H1 (cell line): ENCODE results near the gene PLCB1. TPM values are rescaled to one million over a fixed set of nuclear protein-coding genes. Genes with fewer than 3 reads are reported as not detected.

Source experiments
- ASH2L ChIP-seq: fragments of 200-600, 300-600 bp; sonication (generic); IDR thresholded peaks from one replicate; pipeline ENCODE4 v1.7.1; 2017; ENCODE audit warnings: low read length
- BCL11A ChIP-seq, 2 experiments: IDR thresholded peaks; one replicate each; pipeline ENCODE4 v1.6.1; 2011; ENCODE audit warnings: low read depth in 2 of 2, low read length in 2 of 2, mild to moderate bottlenecking in 2 of 2
- EZH2 ChIP-seq: fragments of 200-600 bp; sonication (generic); IDR thresholded peaks from 2 replicates; pipeline ENCODE4 v1.7.1; 2012; ENCODE audit warnings: low read depth, mild to moderate bottlenecking, moderate library complexity, low read length, inconsistent platforms; ENCODE audit not compliant: severe bottlenecking
- YY1 ChIP-seq: IDR thresholded peaks from 2 replicates; pipeline ENCODE4 v1.6.1; 2011; ENCODE audit warnings: low read depth, mild to moderate bottlenecking, low read length
- polyA plus RNA-seq, 7 experiments: library from polyadenylated mRNA; depleted of rRNA in 3 of 7; stranded (reverse) in 5 of 7; unstranded in 2 of 7; fragments of >200 nt in 5 of 7; fragments of 200-250 nt in 2 of 7; gene quantifications; 1 replicate in 5 of 7; 2 replicates in 1 of 7; 4 replicates in 1 of 7; pipeline versions ENCODE4 v1.2.1 to v1.2.3, GENCODE V29; 2011 to 2013; ENCODE audit warnings: missing spikeins in 2 of 7, mixed read lengths in 2 of 7
- total RNA-seq: library from RNA; stranded (reverse); fragmentation: NEBNext Ultra II Directional; extraction: Animal tissue kit (Norgen Biotek cat#: 25700); gene quantifications from 2 replicates; pipeline ENCODE4 v1.2.1, GENCODE V29; 2021
- TF ChIP-seq, protein P1 (sequence below): IDR thresholded peaks from 2 replicates; pipeline ENCODE4 v1.6.1; 2012; ENCODE audit warnings: inconsistent platforms

PLCB1 gene
- total and polyA plus RNA-seq, 2 of the 8 experiments (the other 6 are each of a cell fraction or from before 2014, with no cell fraction given): 2.6 to 9.1 TPM

DNA sequence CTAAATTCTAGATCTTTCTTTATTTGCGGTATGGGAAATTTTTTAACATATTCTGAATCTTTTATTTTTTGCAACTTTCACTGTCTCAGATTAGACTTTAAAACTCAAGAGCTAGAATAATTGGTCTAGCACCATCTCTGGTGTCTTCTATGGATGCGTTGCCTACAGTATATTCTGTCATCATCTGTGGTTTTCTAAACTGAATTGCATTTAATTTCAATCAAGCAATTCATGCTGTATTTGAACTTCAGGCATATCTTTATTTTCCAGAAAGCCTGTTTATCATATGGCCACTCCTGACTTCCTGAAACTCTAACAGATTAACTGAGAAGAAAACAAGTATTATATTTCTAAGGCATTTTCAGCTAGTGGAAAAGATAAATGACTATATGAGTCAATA, 281.6 kb downstream of the PLCB1 start (continued):
- TF ChIP-seq EZH2: no peak
- no peak for TF ChIP-seq ASH2L
- TF ChIP-seq YY1: no peak
- TF ChIP-seq BCL11A (IDR thresholded peaks at IDR 0.05; ENCODE audit: low read depth in 2 of 2, low read length in 2 of 2): no peak
- TF ChIP-seq, protein P1, sequence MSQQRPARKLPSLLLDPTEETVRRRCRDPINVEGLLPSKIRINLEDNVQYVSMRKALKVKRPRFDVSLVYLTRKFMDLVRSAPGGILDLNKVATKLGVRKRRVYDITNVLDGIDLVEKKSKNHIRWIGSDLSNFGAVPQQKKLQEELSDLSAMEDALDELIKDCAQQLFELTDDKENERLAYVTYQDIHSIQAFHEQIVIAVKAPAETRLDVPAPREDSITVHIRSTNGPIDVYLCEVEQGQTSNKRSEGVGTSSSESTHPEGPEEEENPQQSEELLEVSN: no peak
